Myometrial cell (primary cell): Measurements from ENCODE around the gene SATL1. TPM values are rescaled to one million over a fixed set of nuclear protein-coding genes. Genes with fewer than 3 reads are reported as not detected.

Source experiments
- total RNA-seq: library from RNA; depleted of rRNA; stranded (reverse); fragments of >200 nt; gene quantifications from 2 replicates; pipeline ENCODE4 v1.2.3, GENCODE V29; 2015

SATL1 gene, protein sequence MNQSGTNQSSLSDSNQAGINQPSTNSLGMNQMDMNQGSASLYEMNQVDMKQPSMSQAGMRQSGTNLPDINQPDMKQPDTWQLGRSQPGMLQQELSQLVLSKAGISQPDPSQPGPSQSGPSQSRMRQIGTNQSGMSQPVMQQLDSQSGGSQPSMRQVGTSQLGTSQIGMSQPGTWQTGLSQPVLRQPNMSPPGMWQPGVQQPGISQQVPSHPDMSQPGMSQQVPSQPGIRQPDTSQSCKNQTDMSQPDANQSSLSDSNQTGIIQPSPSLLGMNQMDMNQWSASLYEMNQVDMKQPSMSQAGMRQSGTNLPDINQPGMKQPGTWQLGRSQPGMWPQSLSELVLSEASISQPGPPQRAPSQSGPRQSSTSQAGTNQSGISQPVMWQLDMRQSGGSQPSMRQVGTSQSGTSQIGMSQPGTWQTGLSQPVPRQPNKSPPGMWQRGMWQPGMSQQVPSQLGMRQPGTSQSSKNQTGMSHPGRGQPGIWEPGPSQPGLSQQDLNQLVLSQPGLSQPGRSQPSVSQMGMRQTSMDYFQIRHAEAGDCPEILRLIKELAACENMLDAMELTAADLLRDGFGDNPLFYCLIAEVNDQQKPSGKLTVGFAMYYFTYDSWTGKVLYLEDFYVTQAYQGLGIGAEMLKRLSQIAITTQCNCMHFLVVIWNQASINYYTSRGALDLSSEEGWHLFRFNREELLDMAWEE
- not detected in 2 replicates for total RNA-seq

DNA sequence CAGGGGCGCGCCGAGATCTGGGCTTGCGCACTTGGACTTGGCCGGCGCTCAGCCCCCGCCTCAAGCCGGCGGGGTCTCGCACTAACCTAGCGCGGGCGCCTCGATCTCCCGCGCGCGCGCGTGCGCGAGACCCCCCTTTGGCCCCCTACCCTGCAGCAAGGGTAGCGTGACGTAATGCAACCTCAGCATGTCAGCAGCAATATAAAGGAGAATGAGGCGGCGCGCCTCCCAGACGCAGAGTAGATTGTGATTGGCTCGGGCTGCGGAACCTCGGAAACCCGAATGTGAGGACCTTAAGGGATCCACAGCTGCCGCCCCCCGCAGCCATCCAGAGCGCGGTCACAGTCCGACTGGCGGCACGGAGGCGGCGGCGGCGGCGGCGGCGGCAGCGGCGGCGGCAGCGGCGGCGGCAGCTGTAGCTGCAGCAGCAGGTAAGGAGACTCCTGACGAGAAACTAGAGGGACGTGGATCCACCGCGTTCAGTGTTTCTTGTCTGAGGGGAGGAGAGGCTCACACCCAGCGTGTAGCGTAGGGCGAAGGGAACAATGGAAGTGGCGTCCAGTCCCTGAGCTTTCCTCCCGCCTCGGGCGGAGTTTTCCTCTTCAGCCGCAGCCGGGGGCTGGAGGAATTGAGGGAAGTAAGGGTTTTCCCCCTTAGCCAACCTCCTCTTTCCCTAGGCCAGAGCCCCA, at the start of gene SATL1, which contains the start of gene ZNF711:
Gene SATL1 (minus strand): TSS at position 19 of the 689 bp plus-strand sequence. CDS start 134,811 bp downstream, outside the sequence.
Gene ZNF711 (plus strand): TSS at position 231 of the 689 bp plus-strand sequence. CDS start 3,582 bp downstream, outside the sequence.

Other genes with a start within 250 kb of the SATL1 start
- gene APOOL, start 239.9 kb downstream of the SATL1 start, total RNA-seq: 10.4 and 13.6 TPM in 2 replicates
- gene ZNF711, start 212 bp upstream of the SATL1 start, total RNA-seq: 0.18 and 0.29 TPM in 2 replicates
- not detected in 2 replicates for gene POF1B, start 135.9 kb upstream of the SATL1 start, total RNA-seq